ENCODE data around the gene AMOT. TPM values are rescaled to one million over a fixed set of nuclear protein-coding genes. Genes with fewer than 3 reads are reported as not detected.

Gene AMOT
- total RNA-seq, 1 experiment from 2014 or later = 11.2 TPM

Small RNAs within 50 kb of the gene (small RNA-seq; reads per million reads assigned to genes)
- 0 to 0.05 reads per million in 2 experiments for gene RN7SL266P

Other genes starting within 250 kb of the AMOT start
- 0.11 TPM in 1 of 2 replicates, not detected in the other for gene LHFPL1, start 160.9 kb downstream of the AMOT start, total RNA-seq (2014; rRNA removed; shearing (Covaris generic))